ENCODE data around the gene STUM.

- TF ChIP-seq EZH2 (IDR thresholded peaks at IDR 0.05; ENCODE audit: low read length, missing control alignments) (no peak), CTCF (conservative IDR thresholded peaks at IDR 0.05 in 1 of 2, IDR thresholded peaks at IDR 0.05 in 1 of 2; ENCODE audit: low read depth in 1 of 2, low read length in 2 of 2) (no peak)
Measured at GRCh38 chr1:226617109-226617508, 68.5 kb downstream of the STUM start.

Measured in fibroblast of lung (primary cell).